ENCODE measurements around the gene SLC22A25.

DNA sequence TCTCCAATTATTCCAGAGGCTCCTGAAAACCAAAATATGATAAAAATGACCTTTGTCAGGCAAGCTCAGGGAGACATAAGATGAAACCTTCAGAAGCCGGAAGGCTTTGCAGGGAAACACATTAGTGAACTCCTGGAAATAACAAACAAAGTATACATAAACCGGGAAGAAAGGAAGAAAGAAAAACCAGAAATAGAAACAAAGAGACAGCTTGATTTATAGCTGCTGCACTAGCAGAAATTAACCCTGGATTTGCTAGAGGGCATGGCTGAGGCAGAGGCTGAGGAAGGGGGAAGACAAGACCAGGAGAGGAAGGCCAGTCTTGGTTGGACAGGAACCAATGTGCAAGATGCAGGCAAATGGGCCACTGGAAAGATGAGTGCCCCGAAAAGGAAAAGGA, 33.3 kb downstream of the SLC22A25 start:
- TF ChIP-seq POLR2A (IDR thresholded peaks at IDR 0.05; ENCODE audit: low read length) (no peak), GATA1 (IDR thresholded peaks at IDR 0.05; ENCODE audit: low read depth, low read length) (no peak)
